Peyer's patch (tissue), 4 donors: ENCODE data around the gene S100A4.

Experiments used
- CTCF ChIP-seq, 6 experiments: fragments of 450-650 bp in 4 of 6; fragments of 200-600 bp in 2 of 6; sonication (generic) in 1 of 6; IDR thresholded peaks; one replicate each; pipeline ENCODE4 v1.5.1; 2017 to 2019; ENCODE audit warnings: antibody characterized with exemption in 6 of 6, mild to moderate bottlenecking in 3 of 6, moderate library complexity in 1 of 6
- POLR2A ChIP-seq, 2 donors: fragments of 450-650 bp; IDR thresholded peaks; one replicate each; pipeline ENCODE4 v1.5.1; 2017; ENCODE audit warnings: antibody characterized with exemption in 2 of 2, mild to moderate bottlenecking in 2 of 2, moderate library complexity in 2 of 2

GRCh38 chr1:153568367-153569099 lies 22.9 kb upstream of the S100A4 start:
- TF ChIP-seq CTCF (IDR thresholded peaks at IDR 0.05) (peak; percentile 97 to 99 (median 98)), POLR2A (IDR thresholded peaks at IDR 0.05) (no peak)
